ENCODE results near the gene GAP43.

The GAP43 gene

GRCh38 chr3:115627180-115628074, 4.1 kb downstream of the GAP43 start:
- DNase-seq: no peak

GRCh38 chr3:115628075-115628412, 4.7 kb downstream of the GAP43 start:
- no peak for DNase-seq

GRCh38 chr3:115630850-115631249, 7.5 kb downstream of the GAP43 start:
- DNase-seq: no peak

GRCh38 chr3:115632026-115632425, 8.7 kb downstream of the GAP43 start:
- no peak for DNase-seq

GRCh38 chr3:115633467-115633866, 10.2 kb downstream of the GAP43 start:
- no peak for DNase-seq

GRCh38 chr3:115634052-115634451, 10.7 kb downstream of the GAP43 start:
- DNase-seq: no peak

- DNase-seq: no peak
Measured at GRCh38 chr3:115635406-115635805, 12.1 kb downstream of the GAP43 start.

GRCh38 chr3:115638241-115638640, 14.9 kb downstream of the GAP43 start:
- no peak for DNase-seq

- DNase-seq: no peak
Measured at GRCh38 chr3:115638991-115639390, 15.7 kb downstream of the GAP43 start.

GRCh38 chr3:115644391-115644790, 21.1 kb downstream of the GAP43 start:
- no peak for DNase-seq

GRCh38 chr3:115646027-115646690, 22.8 kb downstream of the GAP43 start:
- no peak for DNase-seq

- DNase-seq: no peak
Measured at GRCh38 chr3:115648559-115648958, 25.2 kb downstream of the GAP43 start.

GRCh38 chr3:115651087-115651486, 27.8 kb downstream of the GAP43 start:
- DNase-seq: peak; percentile 38

- no peak for DNase-seq
Measured at GRCh38 chr3:115651599-115651998, 28.3 kb downstream of the GAP43 start.

- DNase-seq: peak; percentile 20
Measured at GRCh38 chr3:115652738-115653137, 29.4 kb downstream of the GAP43 start.

GRCh38 chr3:115655761-115656282, 32.5 kb downstream of the GAP43 start:
- no peak for DNase-seq

- DNase-seq: no peak
Measured at GRCh38 chr3:115657168-115657567, 33.9 kb downstream of the GAP43 start.

GRCh38 chr3:115658032-115658336, 34.7 kb downstream of the GAP43 start:
- DNase-seq: no peak

- DNase-seq: peak; percentile 73
Measured at GRCh38 chr3:115658337-115659181, 35.2 kb downstream of the GAP43 start.

GRCh38 chr3:115659253-115660220, 36.2 kb downstream of the GAP43 start:
- no peak for DNase-seq

- no peak for DNase-seq
Measured at GRCh38 chr3:115660646-115661337, 37.5 kb downstream of the GAP43 start.

GRCh38 chr3:115662356-115662755, 39.0 kb downstream of the GAP43 start:
- DNase-seq: no peak

Measured in inflammatory macrophage treated with lipopolysaccharide for 4 hours (primary cell).